Neural crest cell (in vitro differentiated cells): ENCODE results near the gene TRIM75. TPM values are rescaled to one million over a fixed set of nuclear protein-coding genes. Genes with fewer than 3 reads are reported as not detected.

Experiments used
- DNase-seq: peaks from one replicate; pipeline ENCODE4 v3.0.0; 2021; ENCODE audit warnings: low read depth, mixed read lengths, low spot score
- H3K27ac Mint-ChIP-seq: one replicate; pipeline ENCODE4 v1.8.0; 2021; ENCODE audit warnings: mild to moderate bottlenecking, mixed read lengths; ENCODE audit not compliant: unreplicated experiment
- H3K27me3 Mint-ChIP-seq: 2 replicates; pipeline ENCODE4 v1.8.0; 2021; ENCODE audit warnings: low read depth, mild to moderate bottlenecking, mixed read lengths
- H3K36me3 Mint-ChIP-seq: 2 replicates; pipeline ENCODE4 v1.8.0; 2021; ENCODE audit warnings: low read depth, mild to moderate bottlenecking, mixed read lengths
- H3K4me1 Mint-ChIP-seq: 2 replicates; pipeline ENCODE4 v1.8.0; 2021; ENCODE audit warnings: mixed read lengths
- H3K4me3 Mint-ChIP-seq: one replicate; pipeline ENCODE4 v1.8.0; 2021; ENCODE audit warnings: mild to moderate bottlenecking, mixed read lengths
- H3K9me3 Mint-ChIP-seq: 2 replicates; pipeline ENCODE4 v1.8.0; 2021; ENCODE audit warnings: mixed read lengths
- total RNA-seq: library from RNA; stranded (reverse); gene quantifications from 2 replicates; pipeline ENCODE4 v1.2.1, GENCODE V29; 2021
- TF ChIP-seq, protein P1 (sequence below): fragments of 200-600 bp; sonication (generic); conservative IDR thresholded peaks from 2 replicates; pipeline ENCODE4 v1.5.0; 2021; ENCODE audit warnings: antibody characterized with exemption, mild to moderate bottlenecking

TRIM75 gene
- total RNA-seq, 1 donor from 2014 or later = not detected

DNA sequence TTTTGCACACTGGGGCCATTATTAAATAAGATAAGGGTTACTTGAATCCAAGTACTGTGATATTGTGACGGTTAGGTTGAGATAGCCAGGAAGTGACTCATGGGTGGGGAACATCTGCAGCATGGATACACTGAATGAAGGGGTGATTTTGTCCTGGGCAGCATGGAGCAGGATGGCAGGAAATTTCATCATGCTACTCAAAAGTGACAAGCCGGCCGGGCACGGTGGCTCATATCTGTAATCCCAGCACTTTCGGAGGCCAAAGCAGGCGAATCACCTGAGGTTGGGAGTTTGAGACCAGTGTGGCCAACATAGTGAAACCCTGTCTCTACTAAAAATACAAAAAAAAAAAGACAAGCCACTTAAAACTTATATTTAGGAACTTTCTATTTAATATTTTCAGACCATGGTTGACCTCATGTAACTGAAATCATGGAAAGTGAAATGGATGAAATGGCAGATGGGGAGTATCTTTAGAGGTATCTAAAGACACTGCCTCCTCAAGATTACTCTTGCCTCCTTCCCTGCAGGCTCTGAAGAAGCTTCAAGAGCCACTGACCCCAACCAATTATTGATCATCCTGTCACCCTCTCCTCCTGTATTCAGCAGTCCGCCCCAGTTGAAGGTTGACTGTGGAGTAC, 25.8 kb upstream of the TRIM75 start:
- Mint-ChIP-seq H3K27ac (no peak overlapping the region), H3K36me3 (no peaks in the 10 kb centered on the region), H3K4me1 (no peaks in the 10 kb centered on the region), H3K4me3 (no peak overlapping the region), H3K27me3 (no peaks in the 10 kb centered on the region), H3K9me3 (no peaks in the 10 kb centered on the region)
- no peak for DNase-seq
- TF ChIP-seq, protein P1, sequence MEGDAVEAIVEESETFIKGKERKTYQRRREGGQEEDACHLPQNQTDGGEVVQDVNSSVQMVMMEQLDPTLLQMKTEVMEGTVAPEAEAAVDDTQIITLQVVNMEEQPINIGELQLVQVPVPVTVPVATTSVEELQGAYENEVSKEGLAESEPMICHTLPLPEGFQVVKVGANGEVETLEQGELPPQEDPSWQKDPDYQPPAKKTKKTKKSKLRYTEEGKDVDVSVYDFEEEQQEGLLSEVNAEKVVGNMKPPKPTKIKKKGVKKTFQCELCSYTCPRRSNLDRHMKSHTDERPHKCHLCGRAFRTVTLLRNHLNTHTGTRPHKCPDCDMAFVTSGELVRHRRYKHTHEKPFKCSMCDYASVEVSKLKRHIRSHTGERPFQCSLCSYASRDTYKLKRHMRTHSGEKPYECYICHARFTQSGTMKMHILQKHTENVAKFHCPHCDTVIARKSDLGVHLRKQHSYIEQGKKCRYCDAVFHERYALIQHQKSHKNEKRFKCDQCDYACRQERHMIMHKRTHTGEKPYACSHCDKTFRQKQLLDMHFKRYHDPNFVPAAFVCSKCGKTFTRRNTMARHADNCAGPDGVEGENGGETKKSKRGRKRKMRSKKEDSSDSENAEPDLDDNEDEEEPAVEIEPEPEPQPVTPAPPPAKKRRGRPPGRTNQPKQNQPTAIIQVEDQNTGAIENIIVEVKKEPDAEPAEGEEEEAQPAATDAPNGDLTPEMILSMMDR = no peak

DNA sequence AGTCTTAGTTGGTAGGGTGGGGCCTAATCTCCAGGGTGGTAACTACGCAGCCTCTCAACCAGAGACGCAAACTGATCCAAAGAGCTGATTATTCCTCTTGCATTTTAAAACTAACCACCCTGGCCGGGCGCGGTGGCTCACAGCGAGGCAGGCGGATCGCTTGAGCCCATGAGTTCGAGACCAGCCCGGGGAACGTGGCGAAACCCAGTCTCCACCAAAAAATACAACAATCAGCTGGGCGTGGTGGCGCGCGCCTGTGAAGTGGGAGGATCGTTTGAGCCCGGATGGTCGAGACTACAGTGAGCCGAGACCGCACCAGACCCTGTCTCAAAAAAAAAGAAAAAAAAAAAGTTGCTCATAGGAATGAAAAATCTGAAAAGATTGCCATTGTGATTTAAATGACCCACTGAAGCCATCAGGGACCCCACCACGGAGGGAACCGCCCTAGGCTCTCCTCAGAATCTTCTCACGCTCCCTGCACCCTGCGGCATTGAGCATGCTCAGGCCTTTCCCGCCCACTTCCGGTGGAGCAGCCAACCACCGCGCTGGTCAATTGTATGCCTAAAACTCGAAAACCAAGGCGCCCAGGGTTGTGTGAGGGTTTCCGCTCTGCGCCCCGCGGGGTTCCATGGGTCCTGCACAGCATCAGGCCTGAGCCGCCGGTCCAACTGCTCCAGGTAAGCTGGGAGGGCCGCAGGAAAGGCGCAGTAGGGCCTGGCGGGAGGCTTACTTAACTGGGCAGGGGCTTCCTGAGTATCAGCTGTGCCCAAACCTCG, 22.0 kb upstream of the TRIM75 start, which contains the start of gene TRIM60:
Gene TRIM60, plus strand, starts transcription at position 564 of the 776 bp plus-strand sequence. CDS start 8,074 bp downstream, outside the sequence.
- DNase-seq = no peak
- Mint-ChIP-seq H3K36me3 (no peaks in the 10 kb centered on the region), H3K4me1 (no peaks in the 10 kb centered on the region), H3K27ac (no peak within 1 kb of the TSS), H3K4me3 (no peak within 1 kb of the TSS), H3K27me3 (no peaks in the 10 kb centered on the region), H3K9me3 (no peaks in the 10 kb centered on the region)
- TF ChIP-seq, protein P1 = no peak

DNA sequence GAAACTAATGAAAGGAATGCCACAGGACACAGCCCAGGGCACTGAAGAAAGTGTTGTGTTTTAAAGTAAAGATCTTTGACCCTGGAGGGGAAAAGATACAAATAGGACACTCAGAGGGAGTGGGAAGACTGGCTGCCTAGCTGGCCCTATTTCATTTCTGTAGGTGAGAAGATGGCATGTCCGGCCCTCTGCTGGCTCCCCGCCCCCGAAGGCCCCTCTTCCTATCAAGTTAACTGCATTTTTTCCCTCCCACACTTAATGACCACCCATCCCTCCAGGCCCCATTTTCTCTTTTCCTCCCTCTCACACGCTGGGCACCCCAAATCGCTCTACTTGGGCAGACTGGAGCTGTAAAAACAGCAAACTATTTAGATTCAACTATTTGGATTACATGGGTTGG, 5.5 kb upstream of the TRIM75 start:
- TF ChIP-seq, protein P1 = no peak
- Mint-ChIP-seq H3K4me1 (peaks cover 4% of the 10 kb centered on the region), H3K9me3 (no peaks in the 10 kb centered on the region), H3K4me3 (no peak overlapping the region), H3K27ac (no peak overlapping the region), H3K36me3 (no peaks in the 10 kb centered on the region), H3K27me3 (no peaks in the 10 kb centered on the region)
- DNase-seq = no peak

DNA sequence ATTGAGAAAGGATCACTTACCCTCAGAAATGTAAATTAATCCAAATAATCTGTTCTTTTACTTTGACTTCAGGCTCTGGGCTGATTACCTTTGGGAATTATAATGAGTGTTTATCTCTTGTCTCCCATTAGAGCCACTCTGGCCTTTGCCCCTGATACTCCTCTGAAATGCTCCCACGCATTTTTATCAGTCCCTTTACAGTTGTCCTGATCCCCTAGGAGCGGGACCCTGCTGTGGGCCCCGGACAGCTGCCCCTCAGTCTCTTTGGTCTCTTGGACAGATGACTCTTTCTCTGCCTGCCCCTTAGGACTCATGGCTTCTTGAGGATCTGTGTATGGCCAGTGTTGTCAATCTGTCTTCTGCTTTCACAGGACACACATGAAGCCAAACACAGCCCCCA, 1.0 kb upstream of the TRIM75 start:
- H3K9me3 Mint-ChIP-seq = no peaks in the 10 kb centered on the region
- DNase-seq = no peak
- peaks cover 4% of the 10 kb centered on the region for H3K4me1 Mint-ChIP-seq
- peak overlapping the region; percentile 19 for H3K27ac Mint-ChIP-seq
- H3K36me3 Mint-ChIP-seq = no peaks in the 10 kb centered on the region
- H3K27me3 Mint-ChIP-seq = no peaks in the 10 kb centered on the region
- TF ChIP-seq, protein P1 = no peak
- no peak overlapping the region for H3K4me3 Mint-ChIP-seq

DNA sequence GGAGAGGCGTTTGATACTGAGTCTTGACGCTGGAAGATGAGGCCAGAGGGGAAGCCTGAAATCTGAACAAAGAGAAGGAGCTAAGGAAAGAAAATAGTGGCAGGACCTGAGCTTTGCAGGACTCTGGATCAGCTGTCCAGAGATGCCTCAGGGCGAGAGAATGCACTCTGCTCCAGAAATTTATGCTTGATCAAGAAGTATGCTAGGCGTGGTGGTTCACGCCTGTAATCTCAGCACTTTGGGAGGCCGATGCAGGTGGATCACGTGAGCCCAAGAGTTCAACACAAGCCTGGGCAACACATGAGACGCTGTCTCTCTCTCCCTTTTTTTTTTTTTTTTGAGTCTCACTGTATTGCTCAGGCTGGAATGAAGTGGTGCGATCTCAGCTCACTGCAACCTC, 1.9 kb downstream of the TRIM75 start:
- TF ChIP-seq, protein P1 = no peak
- DNase-seq = no peak
- H3K27me3 Mint-ChIP-seq = no peaks in the 10 kb centered on the region
- H3K27ac Mint-ChIP-seq = peak overlapping the region; percentile 37
- no peak overlapping the region for H3K4me3 Mint-ChIP-seq
- H3K4me1 Mint-ChIP-seq = no peaks in the 10 kb centered on the region
- no peaks in the 10 kb centered on the region for H3K9me3 Mint-ChIP-seq
- H3K36me3 Mint-ChIP-seq = no peaks in the 10 kb centered on the region
